Activated T-cell treated with anti-CD3 and anti-CD28 coated beads, Interleukin-2, amount 50 U/mL, for 72 hours (primary cell): ENCODE data around the gene TMEM191C. TPM values are rescaled to one million over a fixed set of nuclear protein-coding genes. Genes with fewer than 3 reads are reported as not detected.
"Not testable (repeated sequence)": the region's sequence is repeated elsewhere in the genome, so short reads cannot be mapped to it uniquely, and the experiment has no call there.

ENCODE experiments used
- ATAC-seq, 2 donors: fragments of 150-1000 bp; cut with Tn5 transposase; replicated peaks in 1 of 2; 2 replicates each; pipeline ENCODE4 v1.10.0; 2021; ENCODE audit warnings: moderate library complexity in 2 of 2, mild to moderate bottlenecking in 1 of 2
- DNase-seq, 2 donors: peaks; one replicate each; pipeline ENCODE4 v3.0.0; 2021 to 2022; ENCODE audit warnings: mixed read lengths in 1 of 2
- H3K27ac Mint-ChIP-seq: one replicate; pipeline ENCODE4 v1.8.0; 2022; ENCODE audit warnings: mild to moderate bottlenecking, moderate library complexity, mixed read lengths
- H3K27me3 Mint-ChIP-seq: one replicate; pipeline ENCODE4 v1.8.0; 2022; ENCODE audit warnings: low read depth, mixed read lengths
- H3K36me3 Mint-ChIP-seq, 2 donors: one replicate each; pipeline ENCODE4 v1.8.0; 2022; ENCODE audit warnings: mixed read lengths in 2 of 2, mild to moderate bottlenecking in 1 of 2; ENCODE audit not compliant: insufficient read depth in 2 of 2
- H3K4me1 Mint-ChIP-seq: one replicate; pipeline ENCODE4 v1.8.0; 2022; ENCODE audit warnings: low read depth, mixed read lengths
- H3K4me3 Mint-ChIP-seq, 2 donors: one replicate each; pipeline ENCODE4 v1.8.0; 2022; ENCODE audit warnings: mild to moderate bottlenecking in 2 of 2, mixed read lengths in 2 of 2, moderate library complexity in 2 of 2
- H3K9me3 Mint-ChIP-seq, 2 donors: one replicate each; pipeline ENCODE4 v1.8.0; 2022; ENCODE audit warnings: mixed read lengths in 2 of 2
- total RNA-seq, 2 donors: library from RNA; stranded (reverse); gene quantifications; one replicate each; pipeline ENCODE4 v1.2.3, GENCODE V29; 2022

Gene TMEM191C
- total RNA-seq, 2 donors from 2014 or later: 1.5 to 3.0 TPM

GRCh38 chr22:21514117-21514516, 46.9 kb downstream of the TMEM191C start:
- H3K4me1 Mint-ChIP-seq, H3K4me3 Mint-ChIP-seq, H3K36me3 Mint-ChIP-seq, DNase-seq, H3K27ac Mint-ChIP-seq, H3K9me3 Mint-ChIP-seq, H3K27me3 Mint-ChIP-seq: not testable (repeated sequence)
- peak; percentile 75 to 84 for ATAC-seq

GRCh38 chr22:21515234-21515633, 48.0 kb downstream of the TMEM191C start:
- not testable (repeated sequence) for ATAC-seq, H3K27ac Mint-ChIP-seq, DNase-seq, H3K27me3 Mint-ChIP-seq, H3K4me1 Mint-ChIP-seq, H3K36me3 Mint-ChIP-seq, H3K9me3 Mint-ChIP-seq, H3K4me3 Mint-ChIP-seq

- not testable (repeated sequence) for H3K36me3 Mint-ChIP-seq, DNase-seq
- peak in 1 of 2 donors; percentile 1 for ATAC-seq
These were observed 49.3 kb downstream of the TMEM191C start for GRCh38 chr22:21516522-21516921.

GRCh38 chr22:21516970-21517764, 50.0 kb downstream of the TMEM191C start:
- not testable (repeated sequence) for H3K4me3 Mint-ChIP-seq, H3K36me3 Mint-ChIP-seq, H3K4me1 Mint-ChIP-seq, H3K9me3 Mint-ChIP-seq, H3K27ac Mint-ChIP-seq, H3K27me3 Mint-ChIP-seq
- DNase-seq: peak in 1 of 2 donors; percentile 34
- peak; percentile 87 to 89 for ATAC-seq

More at GRCh38 chr22:21516522-21516921, 49.3 kb downstream of the TMEM191C start:
- H3K9me3 Mint-ChIP-seq, H3K27ac Mint-ChIP-seq, H3K4me1 Mint-ChIP-seq, H3K4me3 Mint-ChIP-seq, H3K27me3 Mint-ChIP-seq: not testable (repeated sequence)

Other genes with a start within 250 kb of the TMEM191C start
- gene RIMBP3B, start 83.6 kb upstream of the TMEM191C start, total RNA-seq: under 1 TPM in 1 of 2 donors, not detected in 1; 0.12 TPM
- 1 to 10 TPM; 4.3 to 5.1 TPM for gene HIC2, start 50.0 kb upstream of the TMEM191C start, total RNA-seq
- under 1 TPM in 1 of 2 donors, not detected in 1; 0.19 TPM for gene RIMBP3C, start 84.1 kb downstream of the TMEM191C start, total RNA-seq
- 10 to 100 TPM; 42.7 to 43.5 TPM for gene UBE2L3, start 100.3 kb downstream of the TMEM191C start, total RNA-seq
- gene YDJC, start 162.6 kb downstream of the TMEM191C start, total RNA-seq: 10 to 100 TPM; 39.7 to 48.8 TPM
- under 1 TPM; 0.22 to 0.51 TPM for gene CCDC116, start 165.4 kb downstream of the TMEM191C start, total RNA-seq
- 10 to 100 TPM; 22.8 to 29.9 TPM for gene SDF2L1, start 174.9 kb downstream of the TMEM191C start, total RNA-seq
- 10 to 100 TPM; 36.4 to 39.5 TPM for gene PPIL2, start 198.6 kb downstream of the TMEM191C start, total RNA-seq